Measurements from ENCODE around the gene SCYGR3.

The SCYGR3 gene

DNA sequence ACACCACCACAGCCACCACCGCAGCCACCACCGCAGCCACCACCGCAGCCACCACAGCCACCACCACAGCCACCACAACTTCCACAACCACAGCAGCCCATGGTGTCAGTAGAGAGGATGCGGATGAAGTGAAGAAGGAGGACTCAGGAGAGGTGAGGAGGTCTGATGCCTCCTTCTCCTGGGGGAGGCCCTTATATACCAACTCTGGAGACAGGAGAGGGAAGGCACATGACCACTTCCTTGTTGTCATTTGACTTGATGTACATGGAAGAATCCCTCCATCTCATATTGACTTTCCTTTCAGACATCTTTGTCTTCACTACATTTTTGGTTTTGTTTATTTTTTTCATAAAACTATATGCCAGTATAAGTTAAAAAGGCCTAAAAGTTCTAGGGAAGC, at the start of gene SCYGR3:
Gene SCYGR3 (minus strand): TSS at position 101 of the 400 bp plus-strand sequence. CDS start 0 bp downstream, at position 101.
- DNase-seq: no peak

DNA sequence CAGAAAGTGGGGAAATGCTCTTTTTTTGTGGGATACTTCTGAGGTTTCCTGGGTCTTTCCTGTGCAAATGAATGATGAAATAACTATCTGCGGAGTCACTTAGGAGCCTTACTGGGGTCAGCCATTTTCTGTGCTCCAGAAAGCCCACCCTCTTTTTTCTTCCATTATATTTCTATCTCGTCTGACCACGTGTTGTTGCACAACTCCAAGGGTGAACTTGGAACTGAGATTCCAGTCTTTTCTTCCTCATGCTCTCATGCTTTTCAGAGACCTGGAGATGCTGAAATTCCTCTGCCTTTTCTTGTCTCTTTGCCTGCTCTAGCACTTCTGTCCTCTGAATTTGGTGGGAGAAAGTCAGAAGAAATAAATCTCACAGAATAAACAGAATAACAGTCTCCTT, 47.2 kb upstream of the SCYGR3 start:
- DNase-seq: no peak

DNA sequence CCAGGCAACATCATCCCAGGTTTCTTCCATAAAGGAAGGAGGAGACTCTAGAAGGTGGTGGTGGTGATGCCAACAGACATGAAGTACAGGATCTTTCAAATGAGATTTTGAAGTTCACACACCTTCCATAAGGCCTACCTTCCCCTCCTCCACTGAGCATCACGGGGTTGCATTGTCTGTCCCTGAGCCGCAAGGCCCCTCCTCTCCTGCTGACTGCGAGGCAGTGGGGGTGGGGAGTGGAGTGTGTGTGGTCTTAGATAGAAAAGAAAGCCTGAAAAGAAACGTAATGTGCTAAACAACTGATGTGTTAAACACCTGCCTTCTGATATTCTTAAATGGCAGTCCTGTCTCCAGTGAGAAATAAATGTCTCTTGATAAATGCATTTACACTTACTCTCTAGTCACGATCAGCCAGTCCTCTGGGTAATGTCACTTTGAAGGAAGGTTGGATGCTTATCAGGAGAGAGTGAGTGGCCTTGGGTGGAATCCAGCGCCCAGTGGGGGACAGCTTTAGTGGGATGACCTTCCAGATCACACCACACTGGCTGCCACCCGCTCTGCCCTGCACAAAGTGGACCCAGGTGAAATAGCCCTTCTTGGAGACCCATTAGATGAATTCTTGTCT, 46.5 kb upstream of the SCYGR3 start:
- no peak for DNase-seq

DNA sequence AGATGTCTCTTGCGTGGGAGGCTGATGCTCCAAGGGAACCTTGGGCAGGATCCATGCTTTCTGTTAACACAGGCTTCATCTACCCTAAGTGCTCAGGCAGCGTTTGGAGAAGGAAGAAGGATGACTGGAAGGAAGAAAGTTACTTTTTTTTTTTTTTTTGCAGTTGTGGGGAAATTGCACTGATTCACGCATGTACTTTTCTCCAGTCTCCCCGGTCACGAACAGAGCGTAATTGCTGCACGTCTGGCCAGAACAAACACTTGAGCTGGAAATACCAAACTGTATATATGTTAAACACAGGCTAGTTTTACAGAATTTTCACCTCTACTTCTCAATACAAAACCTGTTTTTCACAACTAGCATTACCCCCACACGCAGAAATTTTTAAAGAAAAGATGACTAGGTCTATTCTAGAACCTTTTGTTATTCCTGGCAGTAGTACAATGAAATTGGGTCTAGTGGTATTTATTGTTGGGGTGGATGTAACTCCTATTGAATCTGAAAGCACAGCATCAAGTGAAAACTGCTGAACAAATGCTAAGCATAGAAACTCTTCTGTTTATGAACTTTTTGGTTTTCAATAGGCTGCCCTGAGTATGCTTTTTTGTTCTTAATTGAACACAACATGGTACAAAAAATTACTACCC, 42.7 kb upstream of the SCYGR3 start:
- DNase-seq: no peak

DNA sequence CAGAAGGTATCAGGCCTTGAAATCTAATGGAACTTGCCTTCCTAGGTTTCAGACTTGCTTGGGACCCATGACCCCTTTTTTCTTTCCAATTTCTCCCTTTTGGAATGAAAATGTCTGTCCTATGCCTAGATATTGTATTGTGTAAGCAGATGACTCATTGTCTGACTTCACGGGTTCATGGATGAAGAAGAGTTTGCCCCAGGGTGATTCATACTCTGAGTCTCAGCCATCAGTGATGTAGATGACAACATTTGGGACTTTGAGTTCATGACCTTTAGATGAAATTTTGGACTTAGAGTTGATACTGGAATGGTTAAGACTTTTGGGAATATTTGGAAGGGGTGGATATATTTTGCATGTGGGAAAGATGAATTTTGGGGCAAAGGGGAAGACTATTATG, 40.8 kb upstream of the SCYGR3 start:
- no peak for DNase-seq

DNA sequence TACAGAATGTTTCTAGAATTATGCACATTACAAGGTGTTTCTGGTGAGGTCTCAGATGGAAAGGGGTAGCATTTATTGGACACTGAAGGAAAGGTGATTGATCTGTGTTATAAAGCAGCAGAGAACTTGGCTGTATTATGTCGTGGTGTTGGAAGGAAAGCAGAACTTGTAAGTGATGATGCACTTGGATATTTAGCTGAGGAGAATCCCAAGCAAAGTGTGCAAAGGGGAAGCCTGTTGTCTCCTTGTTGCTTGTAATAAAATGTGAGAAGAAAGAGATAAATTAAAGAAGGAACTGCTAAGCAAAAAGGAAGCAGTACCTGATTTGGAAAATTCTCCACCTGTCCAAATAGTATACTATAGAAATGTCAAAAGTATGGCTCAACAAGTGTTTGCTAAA, 39.8 kb upstream of the SCYGR3 start:
- DNase-seq: no peak

DNA sequence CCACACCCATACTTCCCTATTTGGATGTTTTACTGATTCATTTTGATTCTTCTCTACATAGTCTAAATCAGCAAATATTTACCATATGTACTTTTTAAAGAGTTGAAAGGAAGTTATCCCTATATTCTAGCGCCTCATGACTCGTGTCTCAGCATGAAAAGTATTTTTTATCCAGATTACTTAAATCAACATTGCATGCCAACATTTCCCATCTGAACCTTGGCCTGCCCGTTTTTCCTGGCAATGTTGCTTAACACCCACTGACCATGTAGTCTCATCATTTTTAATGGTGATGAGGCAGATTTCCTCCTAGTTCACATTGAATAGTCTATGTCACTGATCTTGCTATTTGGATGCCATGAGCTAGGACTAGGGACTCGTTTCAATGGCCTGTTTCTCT, 38.8 kb upstream of the SCYGR3 start:
- no peak for DNase-seq

DNA sequence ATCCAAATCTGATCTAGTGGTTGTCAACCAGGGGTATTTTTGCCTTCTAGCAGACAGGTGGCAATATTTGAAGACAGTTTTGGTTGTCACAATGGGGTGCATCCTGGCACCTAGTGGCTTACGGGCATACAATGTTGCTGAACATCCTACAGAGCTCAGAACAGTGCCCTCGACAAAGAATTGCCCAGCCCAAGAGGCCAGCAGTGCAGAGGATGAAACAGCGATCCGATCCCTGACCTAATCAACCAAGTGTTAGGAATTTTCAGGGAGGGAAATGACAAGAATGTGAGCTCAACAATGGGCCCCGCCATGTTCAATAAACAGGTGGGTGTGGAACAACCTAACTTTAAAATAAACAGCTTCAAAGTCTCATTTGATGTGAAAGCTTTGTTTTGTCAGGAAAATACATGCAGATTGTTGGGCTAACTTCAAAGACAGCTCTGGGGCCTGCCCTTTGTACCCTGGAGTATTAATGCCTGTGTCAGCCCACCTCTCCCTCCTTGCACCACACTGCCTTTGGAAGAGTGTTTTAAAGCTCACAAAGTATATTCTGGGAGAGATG, 29.4 kb upstream of the SCYGR3 start:
- DNase-seq: no peak

- no peak for DNase-seq
Measured at GRCh38 chr2:227642656-227643055, 28.0 kb upstream of the SCYGR3 start.

DNA sequence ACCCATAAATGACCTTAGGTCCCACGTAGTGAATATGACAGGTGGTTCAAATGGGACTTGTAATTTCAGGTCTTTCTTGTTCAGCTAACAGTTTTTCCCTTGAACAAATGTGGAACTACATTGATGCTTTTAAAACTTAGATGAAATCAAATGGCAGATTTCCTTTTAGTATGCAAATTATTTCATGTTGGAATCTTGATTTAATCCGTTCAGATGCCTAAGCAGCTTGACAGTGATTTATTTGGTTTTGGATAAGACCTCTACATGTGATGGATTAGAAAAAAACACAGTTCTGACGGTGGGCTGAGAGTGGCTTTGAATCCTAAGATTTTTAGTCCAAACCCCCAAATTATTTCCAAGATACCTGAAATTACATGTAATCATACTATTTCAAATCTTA, 19.6 kb upstream of the SCYGR3 start:
- DNase-seq: no peak

GRCh38 chr2:227632827-227633226, 18.2 kb upstream of the SCYGR3 start:
- no peak for DNase-seq

GRCh38 chr2:227630322-227630721, 15.7 kb upstream of the SCYGR3 start:
- no peak for DNase-seq

GRCh38 chr2:227629435-227629834, 14.8 kb upstream of the SCYGR3 start:
- no peak for DNase-seq

- DNase-seq: no peak
Measured at GRCh38 chr2:227627769-227628168, 13.1 kb upstream of the SCYGR3 start.

DNA sequence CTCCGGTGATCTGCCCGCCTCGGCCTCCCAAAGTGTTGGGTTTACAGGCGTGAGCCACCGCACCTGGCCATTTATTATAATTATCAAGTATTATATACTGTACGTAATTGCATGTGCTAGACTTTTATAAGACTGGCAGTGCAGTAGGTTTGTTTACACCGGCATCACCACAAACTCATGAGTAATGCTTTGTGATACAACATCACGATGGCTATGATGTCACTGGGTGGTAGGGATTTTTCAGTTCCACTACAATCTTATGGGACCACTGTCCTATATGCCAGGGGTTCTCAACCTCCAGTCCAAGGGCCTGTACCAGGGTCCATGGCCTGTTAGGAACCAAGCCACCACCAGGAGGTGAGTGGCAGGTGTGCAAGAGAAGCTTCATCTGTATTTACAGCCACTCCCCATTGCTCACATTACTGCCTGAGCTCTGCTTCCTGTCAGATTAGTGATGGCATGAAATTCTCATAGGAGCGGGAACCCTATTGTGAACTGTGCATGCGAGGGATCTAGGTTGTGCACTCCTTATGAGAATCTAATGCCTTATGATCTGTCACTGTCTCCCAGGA, 12.0 kb upstream of the SCYGR3 start:
- DNase-seq: no peak

DNA sequence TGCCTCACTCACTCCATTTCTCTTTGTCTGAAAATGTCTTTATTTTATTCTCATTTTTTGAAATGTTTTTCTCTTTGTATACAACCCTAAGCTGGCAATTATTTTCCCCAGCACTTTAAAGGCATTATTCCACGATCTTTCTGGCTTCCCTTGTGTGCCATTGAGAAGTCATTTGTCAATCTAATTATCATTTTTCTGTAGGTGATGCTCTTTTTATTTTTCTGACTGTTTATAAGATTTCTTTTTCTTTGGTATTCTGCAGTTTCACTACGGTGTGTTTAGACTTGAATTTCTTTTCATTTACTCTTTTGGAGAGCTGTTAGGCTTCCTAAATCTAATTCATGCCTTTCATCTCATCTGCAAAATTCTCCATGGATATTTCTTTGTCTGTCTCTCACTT, 10.8 kb upstream of the SCYGR3 start:
- DNase-seq: no peak

- no peak for DNase-seq
Measured at GRCh38 chr2:227623226-227623625, 8.6 kb upstream of the SCYGR3 start.

GRCh38 chr2:227617316-227618230, 2.9 kb upstream of the SCYGR3 start, which contains the start of gene SCYGR4:
Gene SCYGR4 (plus strand): TSS chr2:227617498. CDS start chr2:227617498, 0 bp downstream.
- DNase-seq: no peak

GRCh38 chr2:227616631-227617030, 2.0 kb upstream of the SCYGR3 start:
- DNase-seq: no peak

DNA sequence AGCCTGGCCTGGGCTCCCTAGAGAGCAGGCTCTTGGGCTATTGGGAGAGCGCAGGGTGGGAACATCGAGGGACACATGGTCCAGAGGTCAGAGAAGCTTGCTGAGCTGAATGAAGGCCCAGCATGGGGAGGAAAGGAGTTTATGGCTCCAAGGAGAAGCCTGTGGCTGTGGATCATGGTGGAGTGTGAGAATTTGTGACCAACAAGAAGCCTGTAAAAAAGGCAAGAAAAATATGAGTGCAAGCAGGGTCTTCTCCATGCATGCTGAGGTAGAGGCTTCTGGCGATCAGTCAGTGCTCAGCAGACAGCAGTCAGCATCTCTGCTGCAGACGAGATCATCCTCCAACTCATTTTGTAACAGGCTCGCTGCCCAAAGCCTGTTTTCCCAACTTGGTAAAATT, 1.3 kb upstream of the SCYGR3 start:
- no peak for DNase-seq

- DNase-seq: no peak
Measured at GRCh38 chr2:227615181-227615580, 541 bp upstream of the SCYGR3 start.

DNA sequence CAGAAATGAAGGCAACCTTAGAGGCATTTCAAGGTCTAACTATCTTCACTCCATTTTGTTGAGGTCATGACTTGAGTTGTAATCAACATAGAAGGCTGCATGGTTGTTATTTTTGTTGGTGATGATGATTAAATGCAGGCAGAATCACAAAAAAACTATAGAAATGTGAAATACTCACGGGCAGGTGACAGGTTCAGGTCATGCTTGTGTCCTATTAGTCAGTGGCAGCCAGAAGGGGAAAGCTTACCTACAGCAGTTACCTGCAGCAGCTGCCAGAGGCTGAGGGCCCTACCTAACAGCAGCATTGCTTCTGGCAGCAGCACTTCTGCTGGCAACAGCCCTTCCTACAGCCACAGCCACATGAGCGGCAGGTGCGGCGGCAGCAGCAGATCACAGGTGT, 394 bp downstream of the SCYGR3 start:
- DNase-seq: no peak

GRCh38 chr2:227613272-227613660, 1.4 kb downstream of the SCYGR3 start:
- DNase-seq: no peak
